ENCODE data around the gene ETFB.
A peak's percentile ranks its signal among the peaks of the same experiment; 100 is the strongest.
"Not testable (repeated sequence)": the region's sequence is repeated elsewhere in the genome, so short reads cannot be mapped to it uniquely, and the experiment has no call there.

ETFB gene

DNA sequence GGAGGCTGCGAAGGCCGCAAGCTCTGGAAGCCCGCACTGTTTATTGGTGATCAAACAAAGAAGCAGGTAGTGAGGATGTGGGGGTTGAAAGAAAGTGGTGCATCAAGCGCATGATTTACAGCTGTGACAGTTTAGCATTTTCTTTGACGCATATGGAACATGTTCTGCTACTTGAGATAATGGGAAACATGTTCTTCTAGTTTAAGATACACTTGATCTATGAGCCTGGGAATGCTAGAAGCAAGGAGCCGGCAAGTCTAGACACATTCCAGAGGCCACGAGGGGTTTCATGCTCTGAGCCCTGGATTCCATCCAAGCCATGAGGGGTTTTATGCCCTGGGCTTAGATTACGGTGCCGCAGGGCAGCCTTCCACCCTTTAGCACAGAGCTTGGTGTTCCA, 31.3 kb upstream of the ETFB start:
- not testable (repeated sequence) for H4K12ac ChIP-seq (ENCODE audit: low read depth, low read length); H3K27ac ChIP-seq (ENCODE audit: low read depth, low read length); H3K4ac ChIP-seq (ENCODE audit: low read depth, low read length); H2BK5ac ChIP-seq (ENCODE audit: low read depth, low read length, poor library complexity); H3K9ac ChIP-seq (ENCODE audit: low read length); H3K23ac ChIP-seq (ENCODE audit: low read length); H3K4me2 ChIP-seq (ENCODE audit: low read length); H2AFZ ChIP-seq (ENCODE audit: insufficient read depth, low read length, poor library complexity); H3K14ac ChIP-seq (ENCODE audit: low read length); H2AK5ac ChIP-seq (ENCODE audit: low read length); H3K4me1 ChIP-seq (ENCODE audit: control insufficient read depth in 1 of 2, insufficient read depth in 2 of 2, low read length in 2 of 2); H2BK12ac ChIP-seq (ENCODE audit: low read length); H3K4me3 ChIP-seq (ENCODE audit: low read depth, low read length); H4K91ac ChIP-seq (ENCODE audit: low read depth, low read length); H3K79me2 ChIP-seq (ENCODE audit: control insufficient read depth, insufficient read depth, low read length, poor library complexity); H3K27me3 ChIP-seq (ENCODE audit: insufficient read depth, low read length); H3K79me1 ChIP-seq (ENCODE audit: low read length); H3K18ac ChIP-seq (ENCODE audit: low read length); H3K9me3 ChIP-seq (ENCODE audit: insufficient read depth, low read depth, low read length); H3K36me3 ChIP-seq (ENCODE audit: control insufficient read depth in 1 of 2, insufficient read depth in 2 of 2, low read length in 2 of 2); H2BK120ac ChIP-seq (ENCODE audit: insufficient read depth, low read length, poor library complexity); H4K8ac ChIP-seq (ENCODE audit: low read depth, low read length); DNase-seq
- no CpG with 5 or more reads among the region's 9 CpGs for WGBS (ENCODE audit: extremely low coverage, insufficient coverage, insufficient read length)

DNA sequence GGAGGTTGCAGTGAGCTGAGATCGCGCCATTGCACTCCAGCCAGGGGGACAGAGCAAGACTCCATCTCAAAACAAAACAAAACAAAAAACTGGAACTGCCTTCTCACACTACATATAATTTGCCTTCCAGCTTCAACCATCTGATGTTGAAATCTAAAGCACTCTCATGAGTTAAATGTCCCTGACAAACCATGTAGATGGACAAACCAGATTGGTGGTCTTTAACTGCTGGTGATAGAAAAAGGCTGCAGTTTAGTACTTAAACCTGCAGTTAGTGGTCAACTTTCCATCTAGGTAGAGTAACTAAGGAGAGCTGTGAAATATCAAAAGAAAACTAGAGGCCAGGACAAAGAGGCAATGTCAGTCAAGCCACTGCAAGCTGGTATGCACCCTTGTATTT, 30.0 kb upstream of the ETFB start:
- Histone ChIP-seq H2BK120ac (ENCODE audit: insufficient read depth, low read length, poor library complexity) (no peak overlapping the region), H3K18ac (ENCODE audit: low read length) (no peak overlapping the region), H3K79me2 (ENCODE audit: control insufficient read depth, insufficient read depth, low read length, poor library complexity) (no peaks in the 10 kb centered on the region), H2BK12ac (ENCODE audit: low read length) (no peak overlapping the region), H2BK5ac (ENCODE audit: low read depth, low read length, poor library complexity) (no peak overlapping the region), H3K9ac (ENCODE audit: low read length) (no peak overlapping the region), H3K4me3 (ENCODE audit: low read depth, low read length) (no peak overlapping the region), H4K12ac (ENCODE audit: low read depth, low read length) (no peak overlapping the region), H3K4me2 (ENCODE audit: low read length) (no peak overlapping the region), H3K9me3 (ENCODE audit: insufficient read depth, low read depth, low read length) (peaks cover 4% of the 10 kb centered on the region), H2AFZ (ENCODE audit: insufficient read depth, low read length, poor library complexity) (no peak overlapping the region), H3K27ac (ENCODE audit: low read depth, low read length) (no peak overlapping the region), H3K4ac (ENCODE audit: low read depth, low read length) (no peak overlapping the region), H3K79me1 (ENCODE audit: low read length) (peaks cover 4% of the 10 kb centered on the region), H2AK5ac (ENCODE audit: low read length) (no peak overlapping the region), H4K8ac (ENCODE audit: low read depth, low read length) (no peak overlapping the region), H4K91ac (ENCODE audit: low read depth, low read length) (no peak overlapping the region), H3K36me3 (ENCODE audit: control insufficient read depth in 1 of 2, insufficient read depth in 2 of 2, low read length in 2 of 2) (no peaks in the 10 kb centered on the region), H3K27me3 (ENCODE audit: insufficient read depth, low read length) (no peaks in the 10 kb centered on the region), H3K23ac (ENCODE audit: low read length) (no peak overlapping the region), H3K4me1 (ENCODE audit: control insufficient read depth in 1 of 2, insufficient read depth in 2 of 2, low read length in 2 of 2) (peaks cover 3 to 8% of the 10 kb centered on the region in 2 experiments), H3K14ac (ENCODE audit: low read length) (no peak overlapping the region)
- WGBS (ENCODE audit: extremely low coverage, insufficient coverage, insufficient read length) = no CpG with 5 or more reads among the region's 2 CpGs
- no peak for DNase-seq

DNA sequence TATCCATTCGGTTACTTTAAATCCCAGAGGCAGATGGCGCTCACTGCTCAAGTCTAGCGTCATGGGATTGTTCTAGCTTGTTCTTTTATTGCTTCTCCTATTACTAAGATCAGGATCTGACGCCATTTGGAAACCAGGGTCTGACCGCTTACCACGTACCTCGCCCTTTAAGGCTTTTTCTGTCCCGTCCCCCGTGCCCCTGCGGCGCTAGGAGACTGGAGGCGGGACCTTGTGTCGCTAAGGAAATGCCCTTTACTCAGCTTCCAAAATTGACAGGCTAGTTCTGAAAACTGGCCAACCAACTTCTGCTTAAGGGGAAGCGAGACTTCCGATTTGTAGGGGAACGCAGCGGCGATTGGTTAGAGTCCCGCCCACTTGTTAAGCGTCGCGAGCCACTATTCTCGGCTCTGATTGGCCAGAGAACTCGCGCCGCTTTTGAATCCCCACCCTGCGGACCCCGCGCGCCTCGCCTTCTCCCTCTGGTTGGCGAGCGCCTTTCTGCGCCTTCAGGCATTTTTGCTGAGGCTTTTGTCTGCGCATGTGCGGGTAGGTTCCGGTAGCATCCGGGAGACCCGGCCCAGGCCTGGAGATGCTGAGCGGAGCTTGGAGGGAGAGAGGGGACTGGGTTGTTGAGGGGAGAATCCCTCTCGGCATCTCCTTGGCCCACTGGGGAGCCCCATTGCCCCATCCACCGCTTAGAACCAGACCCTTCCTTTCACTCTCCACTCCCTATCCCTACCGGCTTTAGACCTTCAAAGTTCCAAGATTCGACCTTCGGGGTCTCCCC, 28.1 kb upstream of the ETFB start:
- peak overlapping the region; percentile 77 for H4K91ac ChIP-seq (ENCODE audit: low read depth, low read length)
- DNase-seq = peak; percentile 89 to 97
- no peak overlapping the region for H2BK5ac ChIP-seq (ENCODE audit: low read depth, low read length, poor library complexity)
- no peak overlapping the region for H3K18ac ChIP-seq (ENCODE audit: low read length)
- H3K4ac ChIP-seq (ENCODE audit: low read depth, low read length) = no peak overlapping the region
- no peak overlapping the region for H2AK5ac ChIP-seq (ENCODE audit: low read length)
- no peak overlapping the region for H3K14ac ChIP-seq (ENCODE audit: low read length)
- H3K4me3 ChIP-seq (ENCODE audit: low read depth, low read length) = peak overlapping the region; percentile 51
- H4K12ac ChIP-seq (ENCODE audit: low read depth, low read length) = peak overlapping the region; percentile 20
- peak overlapping the region; percentile 31 for H3K9ac ChIP-seq (ENCODE audit: low read length)
- H2AFZ ChIP-seq (ENCODE audit: insufficient read depth, low read length, poor library complexity) = peak overlapping the region; percentile 88
- no peaks in the 10 kb centered on the region for H3K27me3 ChIP-seq (ENCODE audit: insufficient read depth, low read length)
- peak overlapping the region; percentile 71 for H3K4me2 ChIP-seq (ENCODE audit: low read length)
- H3K23ac ChIP-seq (ENCODE audit: low read length) = no peak overlapping the region
- no peaks in the 10 kb centered on the region for H3K36me3 ChIP-seq (ENCODE audit: control insufficient read depth in 1 of 2, insufficient read depth in 2 of 2, low read length in 2 of 2)
- WGBS (ENCODE audit: extremely low coverage, insufficient coverage, insufficient read length) = no CpG with 5 or more reads among the region's 45 CpGs
- peaks cover 4% of the 10 kb centered on the region for H3K79me1 ChIP-seq (ENCODE audit: low read length)
- H4K8ac ChIP-seq (ENCODE audit: low read depth, low read length) = peak overlapping the region; percentile 94
- H3K4me1 ChIP-seq (ENCODE audit: control insufficient read depth in 1 of 2, insufficient read depth in 2 of 2, low read length in 2 of 2) = peaks cover 3 to 8% of the 10 kb centered on the region in 2 experiments
- H3K9me3 ChIP-seq (ENCODE audit: insufficient read depth, low read depth, low read length) = no peaks in the 10 kb centered on the region
- H3K27ac ChIP-seq (ENCODE audit: low read depth, low read length) = no peak overlapping the region
- H3K79me2 ChIP-seq (ENCODE audit: control insufficient read depth, insufficient read depth, low read length, poor library complexity) = no peaks in the 10 kb centered on the region
- peak overlapping the region; percentile 29 for H2BK120ac ChIP-seq (ENCODE audit: insufficient read depth, low read length, poor library complexity)
- no peak overlapping the region for H2BK12ac ChIP-seq (ENCODE audit: low read length)

DNA sequence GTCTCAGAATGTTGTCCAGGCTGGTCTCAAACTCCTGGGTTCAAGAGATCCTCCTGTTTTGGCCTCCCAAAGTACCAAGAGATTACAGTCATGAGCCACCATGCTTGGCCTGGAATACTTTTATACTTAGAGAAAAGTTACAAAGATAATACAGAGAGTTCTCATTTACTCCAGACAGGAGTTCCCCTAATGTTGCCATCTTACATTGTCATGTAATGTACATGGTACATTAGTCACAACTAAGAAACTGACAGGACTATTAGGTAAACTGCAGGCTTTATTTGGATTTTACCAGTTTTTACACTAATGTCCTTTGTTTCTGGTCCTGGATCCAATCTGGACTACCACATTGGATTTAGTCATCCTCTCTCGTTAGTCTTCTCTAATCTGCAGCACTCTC, 26.5 kb upstream of the ETFB start:
- no peak overlapping the region for H4K8ac ChIP-seq (ENCODE audit: low read depth, low read length)
- no peak overlapping the region for H4K91ac ChIP-seq (ENCODE audit: low read depth, low read length)
- H2BK5ac ChIP-seq (ENCODE audit: low read depth, low read length, poor library complexity) = no peak overlapping the region
- no peak overlapping the region for H3K18ac ChIP-seq (ENCODE audit: low read length)
- peak in 1 of 2 donors; percentile 3 for DNase-seq
- no peak overlapping the region for H3K23ac ChIP-seq (ENCODE audit: low read length)
- H3K4ac ChIP-seq (ENCODE audit: low read depth, low read length) = no peak overlapping the region
- no CpG with 5 or more reads among the region's 1 CpG for WGBS (ENCODE audit: extremely low coverage, insufficient coverage, insufficient read length)
- no peak overlapping the region for H4K12ac ChIP-seq (ENCODE audit: low read depth, low read length)
- H2BK12ac ChIP-seq (ENCODE audit: low read length) = no peak overlapping the region
- no peak overlapping the region for H3K4me2 ChIP-seq (ENCODE audit: low read length)
- no peak overlapping the region for H2AFZ ChIP-seq (ENCODE audit: insufficient read depth, low read length, poor library complexity)
- no peak overlapping the region for H3K4me3 ChIP-seq (ENCODE audit: low read depth, low read length)
- no peak overlapping the region for H2AK5ac ChIP-seq (ENCODE audit: low read length)
- H3K79me2 ChIP-seq (ENCODE audit: control insufficient read depth, insufficient read depth, low read length, poor library complexity) = no peaks in the 10 kb centered on the region
- H3K27me3 ChIP-seq (ENCODE audit: insufficient read depth, low read length) = no peaks in the 10 kb centered on the region
- no peak overlapping the region for H3K14ac ChIP-seq (ENCODE audit: low read length)
- H3K36me3 ChIP-seq (ENCODE audit: control insufficient read depth in 1 of 2, insufficient read depth in 2 of 2, low read length in 2 of 2) = no peaks in the 10 kb centered on the region
- no peaks in the 10 kb centered on the region for H3K9me3 ChIP-seq (ENCODE audit: insufficient read depth, low read depth, low read length)
- H3K79me1 ChIP-seq (ENCODE audit: low read length) = peaks cover 4% of the 10 kb centered on the region
- no peak overlapping the region for H3K9ac ChIP-seq (ENCODE audit: low read length)
- H2BK120ac ChIP-seq (ENCODE audit: insufficient read depth, low read length, poor library complexity) = no peak overlapping the region
- H3K4me1 ChIP-seq (ENCODE audit: control insufficient read depth in 1 of 2, insufficient read depth in 2 of 2, low read length in 2 of 2) = peaks cover 3 to 8% of the 10 kb centered on the region in 2 experiments
- no peak overlapping the region for H3K27ac ChIP-seq (ENCODE audit: low read depth, low read length)

Measured in trophoblast cell (in vitro differentiated cells and primary cell).